Vagina (tissue), 2 donors: ENCODE data around the gene ZNHIT2. TPM values are rescaled to one million over a fixed set of nuclear protein-coding genes. Genes with fewer than 3 reads are reported as not detected.

Experiments
- DNase-seq, 2 donors: peaks; one replicate each; pipeline ENCODE4 v3.0.0-alpha.2; 2017; ENCODE audit errors: extremely low spot score in 2 of 2
- H3K27ac ChIP-seq: fragments of 200-600 bp; sonication (generic); one replicate; pipeline ENCODE4 v1.5.1; 2019
- H3K27me3 ChIP-seq: fragments of 200-600 bp; sonication (generic); one replicate; pipeline ENCODE4 v1.5.1; 2019
- H3K36me3 ChIP-seq, 2 donors: fragments of 200-600 bp; sonication (generic); one replicate each; pipeline ENCODE4 v1.5.1; 2017 to 2019
- H3K4me1 ChIP-seq: fragments of 200-600 bp; sonication (generic); one replicate; pipeline ENCODE4 v1.5.1; 2019
- H3K4me3 ChIP-seq, 2 donors: fragments of 200-600 bp; sonication (generic); 1 replicate in 1 of 2; 2 replicates in 1 of 2; pipeline ENCODE4 v1.5.1; 2016 to 2019
- H3K9me3 ChIP-seq: fragments of 200-600 bp; sonication (generic); one replicate; pipeline ENCODE4 v1.5.1; 2019
- CTCF ChIP-seq, 3 experiments: fragments of 450-650 bp in 2 of 3; fragments of 200-600 bp in 1 of 3; sonication (generic) in 1 of 3; IDR thresholded peaks; one replicate each; pipeline ENCODE4 v1.5.1; 2017 to 2019; ENCODE audit warnings: antibody characterized with exemption in 3 of 3, mild to moderate bottlenecking in 2 of 3, moderate library complexity in 2 of 3
- POLR2A ChIP-seq, 2 donors: fragments of 450-650 bp; IDR thresholded peaks; one replicate each; pipeline ENCODE4 v1.6.1; 2017; ENCODE audit warnings: antibody characterized with exemption in 2 of 2, mild to moderate bottlenecking in 2 of 2, moderate library complexity in 2 of 2
- POLR2AphosphoS5 ChIP-seq, 2 donors: sonication (generic); formaldehyde crosslinking; IDR thresholded peaks; one replicate each; pipeline ENCODE4 v1.9.0; 2017; ENCODE audit warnings: antibody characterized with exemption in 2 of 2, mild to moderate bottlenecking in 2 of 2, low read depth in 1 of 2; ENCODE audit not compliant: insufficient read depth in 1 of 2
- intact Hi-C: fragments of 100-400 bp; cut with DNase I; formaldehyde crosslinking; loops from one replicate; pipeline ENCODE4 v1.15.1; 2023
- microRNA-seq: library from miRNA; unstranded; fragments of <30 nt; microRNA quantifications from one replicate; pipeline ENCODE4, GENCODE V29; 2017; ENCODE audit warnings: borderline number of aligned reads, borderline replicate concordance
- small RNA-seq: library from RNA; depleted of rRNA; stranded (forward); fragments of <200 nt; gene quantifications from one replicate; pipeline ENCODE3, GENCODE V24; 2016
- total RNA-seq: library from RNA; depleted of rRNA; stranded (reverse); fragments of >200 nt; gene quantifications from one replicate; pipeline ENCODE4 v1.2.3, GENCODE V29; 2016

Gene ZNHIT2
- total RNA-seq, 1 donor from 2014 or later, result 15.7 TPM

- DNase-seq, result no peak
- TF ChIP-seq POLR2A (IDR thresholded peaks at IDR 0.05) (no peak), POLR2AphosphoS5 (IDR thresholded peaks at IDR 0.05; ENCODE audit: insufficient read depth in 1 of 2, low read depth in 1 of 2) (no peak), CTCF (IDR thresholded peaks at IDR 0.05) (no peak)
- Histone ChIP-seq H3K9me3 (no peaks in the 10 kb centered on the region), H3K36me3 (no peaks in the 10 kb centered on the region), H3K4me1 (no peaks in the 10 kb centered on the region), H3K4me3 (no peak overlapping the region), H3K27ac (no peak overlapping the region), H3K27me3 (no peaks in the 10 kb centered on the region)
- intact Hi-C loops, result no loop called here
These were observed 50.7 kb downstream of the ZNHIT2 start for GRCh38 chr11:65066805-65067291.

Small RNA genes within 50 kb of the gene (microRNA-seq; reads per million reads assigned to microRNA genes)
- not detected for gene MIR6751

Small RNA genes within 50 kb of the gene (small RNA-seq; reads per million reads assigned to genes)
- gene HIGD1AP10 (not detected), gene PDCL2P2 (not detected), gene RNU2-23P (not detected)

Other genes starting within 250 kb of the ZNHIT2 start
- gene EHD1, start 239.1 kb downstream of the ZNHIT2 start, total RNA-seq, result 61.6 TPM
- 27.0 TPM for gene ATG2A, start 200.5 kb downstream of the ZNHIT2 start, total RNA-seq
- 16.9 TPM for gene PPP2R5B, start 193.0 kb downstream of the ZNHIT2 start, total RNA-seq
- not detected for gene GPHA2, start 181.8 kb downstream of the ZNHIT2 start, total RNA-seq
- not detected for gene MAJIN, start 145.6 kb downstream of the ZNHIT2 start, total RNA-seq
- gene BATF2, start 120.7 kb downstream of the ZNHIT2 start, total RNA-seq, result not detected
- gene ARL2, start 103.5 kb downstream of the ZNHIT2 start, total RNA-seq, result 112 TPM
- gene SNX15, start 90.3 kb downstream of the ZNHIT2 start, total RNA-seq, result 24.1 TPM
- gene SAC3D1, start 76.5 kb downstream of the ZNHIT2 start, total RNA-seq, result 11.8 TPM
- gene NAALADL1, start 59.1 kb downstream of the ZNHIT2 start, total RNA-seq, result 30.7 TPM
- 3.7 TPM for gene CDCA5, start 33.7 kb downstream of the ZNHIT2 start, total RNA-seq
- 50.8 TPM for gene ZFPL1, start 33.5 kb downstream of the ZNHIT2 start, total RNA-seq
- gene VPS51, start 21.5 kb downstream of the ZNHIT2 start, total RNA-seq, result 191 TPM
- gene TM7SF2, start 5.8 kb downstream of the ZNHIT2 start, total RNA-seq, result 37.6 TPM
- gene FAU, start 4.4 kb upstream of the ZNHIT2 start, total RNA-seq, result 1,228 TPM
- 43.5 TPM for gene MRPL49, start 4.6 kb upstream of the ZNHIT2 start, total RNA-seq
- 42.5 TPM for gene SYVN1, start 16.8 kb upstream of the ZNHIT2 start, total RNA-seq
- not detected for gene SPDYC, start 52.5 kb upstream of the ZNHIT2 start, total RNA-seq
- gene CAPN1, start 64.2 kb upstream of the ZNHIT2 start, total RNA-seq, result 302 TPM
- gene POLA2, start 144.3 kb upstream of the ZNHIT2 start, total RNA-seq, result 9.6 TPM
- gene CDC42EP2, start 197.2 kb upstream of the ZNHIT2 start, total RNA-seq, result 27.7 TPM
- gene DPF2, start 216.2 kb upstream of the ZNHIT2 start, total RNA-seq, result 33.1 TPM
- not detected for gene TIGD3, start 237.1 kb upstream of the ZNHIT2 start, total RNA-seq